Liver (tissue), 9 donors: Measurements from ENCODE around the gene DIAPH2. TPM values are rescaled to one million over a fixed set of nuclear protein-coding genes. Genes with fewer than 3 reads are reported as not detected.
"Not testable (repeated sequence)": the region's sequence is repeated elsewhere in the genome, so short reads cannot be mapped to it uniquely, and the experiment has no call there.

Source experiments
- DNase-seq: peaks from one replicate; pipeline ENCODE4 v3.0.0-alpha.2; 2017; ENCODE audit warnings: low spot score
- H3K27ac ChIP-seq, 2 donors: one replicate each; pipeline ENCODE4 v1.7.0; 2013; ENCODE audit warnings: inconsistent platforms in 2 of 2, low read length in 2 of 2, control low read depth in 1 of 2, low read depth in 1 of 2, mild to moderate bottlenecking in 1 of 2
- H3K27me3 ChIP-seq, 4 donors: one replicate each; pipeline versions ENCODE4 v1.6.1 to v1.7.0; 2013; ENCODE audit warnings: low read length in 3 of 4, inconsistent platforms in 1 of 4, mild to moderate bottlenecking in 1 of 4, moderate library complexity in 1 of 4; ENCODE audit not compliant: control insufficient read depth in 4 of 4, insufficient read depth in 4 of 4
- H3K36me3 ChIP-seq, 4 donors: one replicate each; pipeline versions ENCODE4 v1.6.1 to v1.7.0; 2013; ENCODE audit warnings: low read length in 3 of 4, mild to moderate bottlenecking in 3 of 4, low read depth in 1 of 4, moderate library complexity in 1 of 4; ENCODE audit not compliant: control insufficient read depth in 4 of 4, insufficient read depth in 3 of 4
- H3K4me1 ChIP-seq, 4 donors: one replicate each; pipeline versions ENCODE4 v1.6.1 to v1.7.0; 2013; ENCODE audit warnings: low read length in 3 of 4, mild to moderate bottlenecking in 3 of 4, moderate library complexity in 1 of 4; ENCODE audit not compliant: control insufficient read depth in 4 of 4, insufficient read depth in 4 of 4
- H3K4me3 ChIP-seq, 3 donors: one replicate each; pipeline versions ENCODE4 v1.6.1 to v1.7.0; 2013; ENCODE audit warnings: low read length in 3 of 3, control low read depth in 1 of 3, low read depth in 1 of 3, mild to moderate bottlenecking in 1 of 3
- H3K9ac ChIP-seq, 2 donors: one replicate each; pipeline ENCODE4 v1.7.0; 2013; ENCODE audit warnings: low read length in 2 of 2, mild to moderate bottlenecking in 2 of 2, moderate library complexity in 2 of 2, control low read depth in 1 of 2, low read depth in 1 of 2
- H3K9me3 ChIP-seq, 4 donors: one replicate each; pipeline versions ENCODE4 v1.6.1 to v1.7.0; 2013; ENCODE audit warnings: low read length in 3 of 4; ENCODE audit not compliant: control insufficient read depth in 4 of 4
- EGR1 ChIP-seq, 2 donors: IDR thresholded peaks; 2 replicates each; pipeline ENCODE4 v1.6.1; 2016 to 2018; ENCODE audit warnings: antibody characterized with exemption in 2 of 2, low read depth in 2 of 2
- FOXA1 ChIP-seq: IDR thresholded peaks from 2 replicates; pipeline ENCODE4 v1.6.1; 2016; ENCODE audit warnings: antibody characterized with exemption
- FOXA2 ChIP-seq: IDR thresholded peaks from 2 replicates; pipeline ENCODE4 v1.6.1; 2016; ENCODE audit warnings: antibody characterized with exemption
- HNF4A ChIP-seq, 2 donors: conservative IDR thresholded peaks; 2 replicates each; pipeline ENCODE4 v1.6.1; 2016; ENCODE audit warnings: antibody characterized with exemption in 2 of 2, mild to moderate bottlenecking in 2 of 2
- HNF4G ChIP-seq: IDR thresholded peaks from 2 replicates; pipeline ENCODE4 v1.6.1; 2016; ENCODE audit warnings: antibody characterized with exemption
- JUND ChIP-seq, 2 donors: IDR thresholded peaks; 2 replicates each; pipeline ENCODE4 v1.6.1; 2016; ENCODE audit warnings: antibody characterized with exemption in 2 of 2
- NR2F2 ChIP-seq: IDR thresholded peaks from 2 replicates; pipeline ENCODE4 v1.6.1; 2016; ENCODE audit warnings: antibody characterized with exemption
- RAD21 ChIP-seq, 2 donors: IDR thresholded peaks; 2 replicates each; pipeline ENCODE4 v1.6.1; 2016; ENCODE audit warnings: antibody characterized with exemption in 2 of 2, mild to moderate bottlenecking in 2 of 2
- RXRA ChIP-seq, 2 donors: IDR thresholded peaks; 2 replicates each; pipeline ENCODE4 v1.6.1; 2017 to 2018; ENCODE audit warnings: antibody characterized with exemption in 2 of 2, mild to moderate bottlenecking in 1 of 2
- SP1 ChIP-seq: IDR thresholded peaks from 2 replicates; pipeline ENCODE4 v1.6.1; 2018; ENCODE audit warnings: antibody characterized with exemption, mild to moderate bottlenecking
- TAF1 ChIP-seq: conservative IDR thresholded peaks from 2 replicates; pipeline ENCODE4 v1.6.1; 2016; ENCODE audit warnings: antibody characterized with exemption, mild to moderate bottlenecking
- YY1 ChIP-seq: IDR thresholded peaks from 2 replicates; pipeline ENCODE4 v1.6.1; 2016; ENCODE audit warnings: antibody characterized with exemption, mild to moderate bottlenecking
- WGBS: extraction: QIAGEN DNeasy Blood & Tissue Kit; methylation state at CpG from one replicate; pipeline ENCODE4 v1.1.7; 2013; 5-methylcytosine and 5-hydroxymethylcytosine counted together
- polyA plus RNA-seq, 2 donors: library from polyadenylated mRNA; stranded (reverse) in 1 of 2; unstranded in 1 of 2; fragments of 200-250 nt in 1 of 2; fragments of >200 nt in 1 of 2; fragmentation: Nextera tagmentation in 1 of 2; extraction: Ambion mirVana in 1 of 2; gene quantifications; one replicate each; pipeline versions ENCODE4 v1.2.1 to v1.2.3, GENCODE V29; 2013 to 2015
- total RNA-seq, 2 donors: library from RNA; depleted of rRNA; stranded (reverse); fragments of >200 nt; gene quantifications; one replicate each; pipeline ENCODE4 v1.2.3, GENCODE V29; 2014
- TF ChIP-seq, protein P1 (sequence below): IDR thresholded peaks from 2 replicates; pipeline ENCODE4 v1.6.1; 2016; ENCODE audit warnings: antibody characterized with exemption
- TF ChIP-seq, protein P2 (sequence below): IDR thresholded peaks from 2 replicates; pipeline ENCODE4 v1.6.1; 2016; ENCODE audit warnings: antibody characterized with exemption
- TF ChIP-seq, protein P3 (sequence below): IDR thresholded peaks from 2 replicates; pipeline ENCODE4 v1.6.1; 2016; ENCODE audit warnings: antibody characterized with exemption
- TF ChIP-seq, protein P4 (sequence below): fragments of 150-350 bp; IDR thresholded peaks from 2 replicates; pipeline ENCODE4 v1.5.1; 2017; ENCODE audit warnings: improper control_type of control experiment, low read depth, low read length; ENCODE audit not compliant: missing input control
- donor health status: healthy.
- donor health status: healthy.
- donor health status: healthy.
- donor health status: healthy.
- donor health status: healthy.

The DIAPH2 gene
- total and polyA plus RNA-seq, 4 donors: 2.7 to 16.6 (median 5.3) TPM

DNA sequence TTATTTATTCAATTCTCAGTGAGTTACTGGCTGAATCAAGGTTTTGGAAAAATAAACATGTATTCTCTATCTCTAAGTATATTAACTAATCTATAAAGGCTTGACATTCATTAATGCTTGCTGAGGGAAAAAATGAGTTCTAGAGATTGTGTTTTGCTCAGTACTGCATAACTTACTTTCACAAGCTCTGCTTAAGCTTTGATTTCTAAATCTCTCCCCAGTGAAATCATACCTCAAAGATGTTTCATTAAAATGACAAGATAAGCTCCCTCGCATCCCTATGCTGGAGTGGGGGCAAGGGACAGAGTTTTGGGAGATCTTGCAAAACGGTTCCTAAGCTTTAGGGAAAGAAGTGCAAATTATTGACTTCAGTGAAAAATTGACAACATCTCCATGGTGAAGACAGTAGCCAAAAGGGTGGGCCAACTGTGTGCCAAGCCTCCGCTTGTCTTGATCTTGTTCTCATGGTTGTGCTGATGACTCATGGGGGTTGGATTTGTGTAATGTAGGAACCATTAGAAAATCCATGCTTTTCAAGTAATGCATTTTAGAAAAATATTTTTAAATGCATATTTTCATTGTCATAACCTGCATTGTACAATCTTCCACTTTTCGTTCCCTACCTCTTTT lies 720.5 kb downstream of the DIAPH2 start:
- Histone ChIP-seq H3K27me3 (no peaks in the 10 kb centered on the region), H3K36me3 (no peaks in the 10 kb centered on the region), H3K27ac (no peak overlapping the region), H3K9me3 (peaks cover 0 to 4% (median 0%) of the 10 kb centered on the region in 4 donors), H3K9ac (no peak overlapping the region), H3K4me3 (no peak overlapping the region), H3K4me1 (peaks cover 0 to 1% (median 0%) of the 10 kb centered on the region in 4 donors)
- no peak for TF ChIP-seq SP1
- TF ChIP-seq, protein P1, sequence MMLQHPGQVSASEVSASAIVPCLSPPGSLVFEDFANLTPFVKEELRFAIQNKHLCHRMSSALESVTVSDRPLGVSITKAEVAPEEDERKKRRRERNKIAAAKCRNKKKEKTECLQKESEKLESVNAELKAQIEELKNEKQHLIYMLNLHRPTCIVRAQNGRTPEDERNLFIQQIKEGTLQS: no peak
- no peak for TF ChIP-seq EGR1 (IDR thresholded peaks at IDR 0.05; ENCODE audit: low read depth in 2 of 2)
- TF ChIP-seq FOXA2: no peak
- TF ChIP-seq HNF4A (conservative IDR thresholded peaks at IDR 0.05): no peak
- no peak for TF ChIP-seq YY1
- TF ChIP-seq HNF4G: no peak
- TF ChIP-seq NR2F2: no peak
- no peak for TF ChIP-seq RAD21 (IDR thresholded peaks at IDR 0.05)
- no peak for TF ChIP-seq JUND (IDR thresholded peaks at IDR 0.05)
- TF ChIP-seq RXRA (IDR thresholded peaks at IDR 0.05): no peak
- TF ChIP-seq, protein P2, sequence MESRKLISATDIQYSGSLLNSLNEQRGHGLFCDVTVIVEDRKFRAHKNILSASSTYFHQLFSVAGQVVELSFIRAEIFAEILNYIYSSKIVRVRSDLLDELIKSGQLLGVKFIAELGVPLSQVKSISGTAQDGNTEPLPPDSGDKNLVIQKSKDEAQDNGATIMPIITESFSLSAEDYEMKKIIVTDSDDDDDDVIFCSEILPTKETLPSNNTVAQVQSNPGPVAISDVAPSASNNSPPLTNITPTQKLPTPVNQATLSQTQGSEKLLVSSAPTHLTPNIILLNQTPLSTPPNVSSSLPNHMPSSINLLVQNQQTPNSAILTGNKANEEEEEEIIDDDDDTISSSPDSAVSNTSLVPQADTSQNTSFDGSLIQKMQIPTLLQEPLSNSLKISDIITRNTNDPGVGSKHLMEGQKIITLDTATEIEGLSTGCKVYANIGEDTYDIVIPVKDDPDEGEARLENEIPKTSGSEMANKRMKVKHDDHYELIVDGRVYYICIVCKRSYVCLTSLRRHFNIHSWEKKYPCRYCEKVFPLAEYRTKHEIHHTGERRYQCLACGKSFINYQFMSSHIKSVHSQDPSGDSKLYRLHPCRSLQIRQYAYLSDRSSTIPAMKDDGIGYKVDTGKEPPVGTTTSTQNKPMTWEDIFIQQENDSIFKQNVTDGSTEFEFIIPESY: no peak
- TF ChIP-seq FOXA1: no peak
- TF ChIP-seq, protein P3, sequence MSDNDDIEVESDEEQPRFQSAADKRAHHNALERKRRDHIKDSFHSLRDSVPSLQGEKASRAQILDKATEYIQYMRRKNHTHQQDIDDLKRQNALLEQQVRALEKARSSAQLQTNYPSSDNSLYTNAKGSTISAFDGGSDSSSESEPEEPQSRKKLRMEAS: no peak
- TF ChIP-seq TAF1: no peak
- 95% methylated on average over 4 of the region's 4 CpGs for WGBS
- DNase-seq: no peak

DNA sequence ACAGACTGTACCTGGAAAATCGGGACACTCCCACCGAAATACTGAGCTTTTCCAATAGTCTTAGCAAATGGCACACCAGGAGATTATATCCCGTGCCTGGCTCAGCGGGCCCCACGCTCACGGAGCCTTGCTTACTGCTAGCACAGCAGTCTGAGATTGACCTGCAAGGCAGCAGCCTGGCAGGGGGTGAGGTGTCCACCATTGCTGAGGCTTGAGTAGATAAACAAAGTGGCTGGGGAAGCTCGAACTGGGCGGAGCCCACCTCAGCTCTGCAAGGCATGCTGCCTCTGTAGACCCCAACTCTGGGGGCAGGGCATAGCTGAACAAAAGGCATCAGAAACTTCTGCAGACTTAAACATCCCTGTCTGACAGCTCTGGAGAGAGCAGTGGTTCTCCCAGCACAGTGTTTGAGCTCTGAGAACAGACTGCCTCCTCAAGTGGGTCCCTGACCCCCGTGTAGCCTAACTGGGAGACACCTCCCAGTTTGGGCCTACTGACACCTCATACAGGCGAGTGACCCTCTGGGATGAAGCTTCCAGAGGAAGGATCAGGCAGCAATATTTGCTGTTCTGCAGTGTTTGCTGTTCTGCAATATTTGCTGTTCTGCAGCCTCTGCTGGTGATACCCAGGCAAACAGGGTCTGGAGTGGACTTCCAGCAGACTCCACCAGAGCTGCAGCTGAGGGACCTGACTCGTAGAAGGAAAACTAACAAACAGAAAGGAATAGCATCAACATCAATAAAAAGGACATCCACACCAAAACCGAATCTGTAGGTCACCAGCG lies 725.2 kb downstream of the DIAPH2 start:
- not testable (repeated sequence) for DNase-seq, H3K4me3 ChIP-seq, H3K36me3 ChIP-seq, H3K9me3 ChIP-seq, H3K4me1 ChIP-seq, H3K27me3 ChIP-seq, H3K27ac ChIP-seq, H3K9ac ChIP-seq
- TF ChIP-seq, protein P4, sequence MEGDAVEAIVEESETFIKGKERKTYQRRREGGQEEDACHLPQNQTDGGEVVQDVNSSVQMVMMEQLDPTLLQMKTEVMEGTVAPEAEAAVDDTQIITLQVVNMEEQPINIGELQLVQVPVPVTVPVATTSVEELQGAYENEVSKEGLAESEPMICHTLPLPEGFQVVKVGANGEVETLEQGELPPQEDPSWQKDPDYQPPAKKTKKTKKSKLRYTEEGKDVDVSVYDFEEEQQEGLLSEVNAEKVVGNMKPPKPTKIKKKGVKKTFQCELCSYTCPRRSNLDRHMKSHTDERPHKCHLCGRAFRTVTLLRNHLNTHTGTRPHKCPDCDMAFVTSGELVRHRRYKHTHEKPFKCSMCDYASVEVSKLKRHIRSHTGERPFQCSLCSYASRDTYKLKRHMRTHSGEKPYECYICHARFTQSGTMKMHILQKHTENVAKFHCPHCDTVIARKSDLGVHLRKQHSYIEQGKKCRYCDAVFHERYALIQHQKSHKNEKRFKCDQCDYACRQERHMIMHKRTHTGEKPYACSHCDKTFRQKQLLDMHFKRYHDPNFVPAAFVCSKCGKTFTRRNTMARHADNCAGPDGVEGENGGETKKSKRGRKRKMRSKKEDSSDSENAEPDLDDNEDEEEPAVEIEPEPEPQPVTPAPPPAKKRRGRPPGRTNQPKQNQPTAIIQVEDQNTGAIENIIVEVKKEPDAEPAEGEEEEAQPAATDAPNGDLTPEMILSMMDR: peak; percentile 21
- peak; percentile 52 to 55 for TF ChIP-seq RAD21 (IDR thresholded peaks at IDR 0.05)
- peak in 1 of 2 donors; percentile 51 for TF ChIP-seq RXRA (IDR thresholded peaks at IDR 0.05)
- WGBS: 67% methylated on average over 13 of the region's 13 CpGs
